Choroid plexus epithelial cell (primary cell): ENCODE data around the gene CD300LF.

Source experiments
- DNase-seq: peaks from one replicate; pipeline ENCODE4 v3.0.0-alpha.2; 2010; ENCODE audit warnings: low read depth
- H3K4me3 ChIP-seq: 2 replicates; pipeline ENCODE4 v1.5.1; 2011; ENCODE audit warnings: low read depth, mild to moderate bottlenecking, control low read depth, low read length, moderate library complexity
- TF ChIP-seq, protein P1 (sequence below): conservative IDR thresholded peaks from 2 replicates; pipeline ENCODE4 v1.5.1; 2011; ENCODE audit warnings: low read depth, mild to moderate bottlenecking, control low read depth, inconsistent platforms, low read length, moderate library complexity

CD300LF gene

GRCh38 chr17:74645010-74645409 is 67.7 kb downstream of the CD300LF start:
- TF ChIP-seq, protein P1, sequence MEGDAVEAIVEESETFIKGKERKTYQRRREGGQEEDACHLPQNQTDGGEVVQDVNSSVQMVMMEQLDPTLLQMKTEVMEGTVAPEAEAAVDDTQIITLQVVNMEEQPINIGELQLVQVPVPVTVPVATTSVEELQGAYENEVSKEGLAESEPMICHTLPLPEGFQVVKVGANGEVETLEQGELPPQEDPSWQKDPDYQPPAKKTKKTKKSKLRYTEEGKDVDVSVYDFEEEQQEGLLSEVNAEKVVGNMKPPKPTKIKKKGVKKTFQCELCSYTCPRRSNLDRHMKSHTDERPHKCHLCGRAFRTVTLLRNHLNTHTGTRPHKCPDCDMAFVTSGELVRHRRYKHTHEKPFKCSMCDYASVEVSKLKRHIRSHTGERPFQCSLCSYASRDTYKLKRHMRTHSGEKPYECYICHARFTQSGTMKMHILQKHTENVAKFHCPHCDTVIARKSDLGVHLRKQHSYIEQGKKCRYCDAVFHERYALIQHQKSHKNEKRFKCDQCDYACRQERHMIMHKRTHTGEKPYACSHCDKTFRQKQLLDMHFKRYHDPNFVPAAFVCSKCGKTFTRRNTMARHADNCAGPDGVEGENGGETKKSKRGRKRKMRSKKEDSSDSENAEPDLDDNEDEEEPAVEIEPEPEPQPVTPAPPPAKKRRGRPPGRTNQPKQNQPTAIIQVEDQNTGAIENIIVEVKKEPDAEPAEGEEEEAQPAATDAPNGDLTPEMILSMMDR = no peak
- DNase-seq = no peak
- no peak overlapping the region for H3K4me3 ChIP-seq

- TF ChIP-seq, protein P1 = no peak
- no peak overlapping the region for H3K4me3 ChIP-seq
- DNase-seq = no peak
Measured at GRCh38 chr17:74644419-74644818, 68.3 kb downstream of the CD300LF start.
